HAP-1 (cell line): Measurements from ENCODE around the gene BAIAP2.
A peak's percentile ranks its signal among the peaks of the same experiment; 100 is the strongest.
"Not testable (repeated sequence)": the region's sequence is repeated elsewhere in the genome, so short reads cannot be mapped to it uniquely, and the experiment has no call there.

Experiments used
- DNase-seq, 2 experiments: peaks; one replicate each; pipeline ENCODE4 v3.0.0-alpha.2; 2016 to 2020; ENCODE audit warnings: low spot score in 2 of 2
- H3K27me3 ChIP-seq: fragments of 250-450 bp; sonication (Bioruptor Pico); 2 replicates; pipeline ENCODE4 v1.5.1; 2020; ENCODE audit warnings: low read depth, mild to moderate bottlenecking, moderate library complexity
- H3K36me3 ChIP-seq: fragments of 250-450 bp; sonication (Bioruptor Pico); replicated peaks from 2 replicates; pipeline ENCODE4 v1.5.1; 2020; ENCODE audit warnings: mild to moderate bottlenecking
- H3K4me1 ChIP-seq: fragments of 250-450 bp; sonication (Bioruptor Pico); 2 replicates; pipeline ENCODE4 v1.5.1; 2020; ENCODE audit warnings: mild to moderate bottlenecking
- H3K4me3 ChIP-seq: fragments of 250-450 bp; sonication (Bioruptor Pico); 2 replicates; pipeline ENCODE4 v1.5.1; 2020; ENCODE audit warnings: mild to moderate bottlenecking, moderate library complexity
- H3K9me3 ChIP-seq: fragments of 250-450 bp; sonication (Bioruptor Pico); 2 replicates; pipeline ENCODE4 v1.5.1; 2020; ENCODE audit warnings: mild to moderate bottlenecking, moderate library complexity
- in situ Hi-C: fragments of 300-500 bp; cut with MboI; formaldehyde crosslinking; loops from 3 replicates; pipeline ENCODE4 v1.14.3; 2020; ENCODE audit warnings: low sequenced_read_pairs, inconsistent platforms, mixed read lengths

The BAIAP2 gene

GRCh38 chr17:81135505-81136278 is 100.7 kb downstream of the BAIAP2 start:
- in situ Hi-C loops, result no loop called here
- Histone ChIP-seq H3K4me1 (no peaks in the 10 kb centered on the region), H3K36me3 (no peaks in the 10 kb centered on the region), H3K9me3 (no peaks in the 10 kb centered on the region), H3K4me3 (no peak overlapping the region), H3K27me3 (no peaks in the 10 kb centered on the region)
- no peak for DNase-seq

- Histone ChIP-seq H3K9me3 (no peaks in the 10 kb centered on the region), H3K4me1 (no peaks in the 10 kb centered on the region), H3K27me3 (no peaks in the 10 kb centered on the region), H3K4me3 (no peak overlapping the region), H3K36me3 (no peaks in the 10 kb centered on the region)
- in situ Hi-C loops, result no loop called here
- DNase-seq, result no peak
Observed at GRCh38 chr17:81136366-81136765, 101.4 kb downstream of the BAIAP2 start.

GRCh38 chr17:81137248-81137647 is 102.3 kb downstream of the BAIAP2 start:
- no peaks in the 10 kb centered on the region for H3K36me3 ChIP-seq
- DNase-seq, result no peak
- H3K9me3 ChIP-seq, result no peaks in the 10 kb centered on the region
- no peaks in the 10 kb centered on the region for H3K27me3 ChIP-seq
- in situ Hi-C loops, result no loop called here
- no peaks in the 10 kb centered on the region for H3K4me1 ChIP-seq
- no peak overlapping the region for H3K4me3 ChIP-seq

- no peaks in the 10 kb centered on the region for H3K27me3 ChIP-seq
- in situ Hi-C loops, result no loop called here
- DNase-seq, result no peak
- no peaks in the 10 kb centered on the region for H3K9me3 ChIP-seq
- H3K36me3 ChIP-seq, result no peaks in the 10 kb centered on the region
- H3K4me1 ChIP-seq, result no peaks in the 10 kb centered on the region; the same call in 1 of the 2 replicates
- no peak overlapping the region for H3K4me3 ChIP-seq
Observed at GRCh38 chr17:81138083-81138482, 103.1 kb downstream of the BAIAP2 start.

- Histone ChIP-seq H3K4me1 (no peaks in the 10 kb centered on the region; the same call in 1 of the 2 replicates), H3K36me3 (no peaks in the 10 kb centered on the region), H3K27me3 (no peaks in the 10 kb centered on the region), H3K4me3 (no peak overlapping the region), H3K9me3 (no peaks in the 10 kb centered on the region)
- DNase-seq, result no peak
- in situ Hi-C loops, result no loop called here
Observed at GRCh38 chr17:81138500-81138899, 103.5 kb downstream of the BAIAP2 start.

GRCh38 chr17:81139428-81139827 is 104.5 kb downstream of the BAIAP2 start:
- Histone ChIP-seq H3K9me3 (no peaks in the 10 kb centered on the region), H3K4me1 (no peaks in the 10 kb centered on the region; the same call in 1 of the 2 replicates)

GRCh38 chr17:81140018-81140417 is 105.1 kb downstream of the BAIAP2 start:
- no peaks in the 10 kb centered on the region for H3K27me3 ChIP-seq
- no peaks in the 10 kb centered on the region for H3K9me3 ChIP-seq
- in situ Hi-C loops, result no loop called here
- H3K4me3 ChIP-seq, result no peak overlapping the region
- H3K36me3 ChIP-seq, result no peaks in the 10 kb centered on the region
- H3K4me1 ChIP-seq, result no peaks in the 10 kb centered on the region; the same call in 1 of the 2 replicates
- no peak for DNase-seq

More at GRCh38 chr17:81139428-81139827, 104.5 kb downstream of the BAIAP2 start:
- in situ Hi-C loops, result no loop called here
- H3K36me3 ChIP-seq, result no peaks in the 10 kb centered on the region
- H3K27me3 ChIP-seq, result no peaks in the 10 kb centered on the region
- H3K4me3 ChIP-seq, result no peak overlapping the region
- DNase-seq, result no peak

GRCh38 chr17:81140695-81141094 is 105.7 kb downstream of the BAIAP2 start:
- Histone ChIP-seq H3K36me3 (no peaks in the 10 kb centered on the region), H3K27me3 (no peaks in the 10 kb centered on the region), H3K9me3 (no peaks in the 10 kb centered on the region), H3K4me1 (no peaks in the 10 kb centered on the region; the same call in 1 of the 2 replicates), H3K4me3 (no peak overlapping the region)
- no peak for DNase-seq
- in situ Hi-C loops, result no loop called here

- Histone ChIP-seq H3K4me1 (no peaks in the 10 kb centered on the region; the same call in 1 of the 2 replicates), H3K27me3 (no peaks in the 10 kb centered on the region), H3K36me3 (no peaks in the 10 kb centered on the region), H3K9me3 (no peaks in the 10 kb centered on the region), H3K4me3 (no peak overlapping the region)
- in situ Hi-C loops, result no loop called here
- peak; percentile 48 to 87 for DNase-seq
Observed at GRCh38 chr17:81142301-81143199, 107.6 kb downstream of the BAIAP2 start.

- no peaks in the 10 kb centered on the region for H3K27me3 ChIP-seq
- DNase-seq, result no peak
- H3K4me1 ChIP-seq, result no peaks in the 10 kb centered on the region; the same call in 1 of the 2 replicates
- H3K36me3 ChIP-seq, result no peaks in the 10 kb centered on the region
- H3K9me3 ChIP-seq, result no peaks in the 10 kb centered on the region
- in situ Hi-C loops, result no loop called here
- H3K4me3 ChIP-seq, result no peak overlapping the region
Observed at GRCh38 chr17:81143200-81143527, 108.2 kb downstream of the BAIAP2 start.

GRCh38 chr17:81143717-81144422 is 108.9 kb downstream of the BAIAP2 start:
- in situ Hi-C loops, result no loop called here
- Histone ChIP-seq H3K4me1 (no peaks in the 10 kb centered on the region; the same call in 1 of the 2 replicates), H3K4me3 (no peak overlapping the region), H3K9me3 (no peaks in the 10 kb centered on the region), H3K36me3 (no peaks in the 10 kb centered on the region), H3K27me3 (no peaks in the 10 kb centered on the region)
- no peak for DNase-seq

- DNase-seq, result no peak
- Histone ChIP-seq H3K4me3 (no peak overlapping the region), H3K27me3 (no peaks in the 10 kb centered on the region), H3K4me1 (no peaks in the 10 kb centered on the region; the same call in 1 of the 2 replicates), H3K9me3 (no peaks in the 10 kb centered on the region), H3K36me3 (no peaks in the 10 kb centered on the region)
- in situ Hi-C loops, result no loop called here
Observed at GRCh38 chr17:81144423-81144781, 109.5 kb downstream of the BAIAP2 start.

GRCh38 chr17:81146208-81146607 is 111.3 kb downstream of the BAIAP2 start:
- in situ Hi-C loops, H3K4me1 ChIP-seq, H3K27me3 ChIP-seq: not testable (repeated sequence)

More at GRCh38 chr17:81146208-81146607, 111.3 kb downstream of the BAIAP2 start:
- not testable (repeated sequence) for H3K9me3 ChIP-seq, DNase-seq, H3K4me3 ChIP-seq, H3K36me3 ChIP-seq
